Neural crest cell (in vitro differentiated cells): ENCODE results near the gene FCRL5. TPM values are rescaled to one million over a fixed set of nuclear protein-coding genes. Genes with fewer than 3 reads are reported as not detected.

Source experiments
- DNase-seq: peaks from one replicate; pipeline ENCODE4 v3.0.0; 2021; ENCODE audit warnings: low read depth, mixed read lengths, low spot score
- H3K27ac Mint-ChIP-seq: one replicate; pipeline ENCODE4 v1.8.0; 2021; ENCODE audit warnings: mild to moderate bottlenecking, mixed read lengths; ENCODE audit not compliant: unreplicated experiment
- H3K27me3 Mint-ChIP-seq: 2 replicates; pipeline ENCODE4 v1.8.0; 2021; ENCODE audit warnings: low read depth, mild to moderate bottlenecking, mixed read lengths
- H3K36me3 Mint-ChIP-seq: 2 replicates; pipeline ENCODE4 v1.8.0; 2021; ENCODE audit warnings: low read depth, mild to moderate bottlenecking, mixed read lengths
- H3K4me1 Mint-ChIP-seq: 2 replicates; pipeline ENCODE4 v1.8.0; 2021; ENCODE audit warnings: mixed read lengths
- H3K4me3 Mint-ChIP-seq: one replicate; pipeline ENCODE4 v1.8.0; 2021; ENCODE audit warnings: mild to moderate bottlenecking, mixed read lengths
- H3K9me3 Mint-ChIP-seq: 2 replicates; pipeline ENCODE4 v1.8.0; 2021; ENCODE audit warnings: mixed read lengths
- CTCF ChIP-seq: fragments of 200-600 bp; sonication (generic); conservative IDR thresholded peaks from 2 replicates; pipeline ENCODE4 v1.5.0; 2021; ENCODE audit warnings: antibody characterized with exemption, mild to moderate bottlenecking
- total RNA-seq: library from RNA; stranded (reverse); gene quantifications from 2 replicates; pipeline ENCODE4 v1.2.1, GENCODE V29; 2021

FCRL5 gene
- total RNA-seq, 1 donor from 2014 or later: not detected

GRCh38 chr1:157523774-157524493 lies 28.4 kb downstream of the FCRL5 start:
- Mint-ChIP-seq H3K4me1 (no peaks in the 10 kb centered on the region), H3K27me3 (peaks cover 12% of the 10 kb centered on the region), H3K27ac (no peak overlapping the region), H3K9me3 (no peaks in the 10 kb centered on the region), H3K4me3 (no peak overlapping the region), H3K36me3 (no peaks in the 10 kb centered on the region)
- no peak for TF ChIP-seq CTCF
- no peak for DNase-seq

GRCh38 chr1:157521056-157521455 lies 31.3 kb downstream of the FCRL5 start:
- Mint-ChIP-seq H3K4me1 (no peaks in the 10 kb centered on the region), H3K27ac (no peak overlapping the region), H3K4me3 (no peak overlapping the region), H3K9me3 (no peaks in the 10 kb centered on the region), H3K27me3 (peaks cover 5% of the 10 kb centered on the region), H3K36me3 (no peaks in the 10 kb centered on the region)
- no peak for DNase-seq
- TF ChIP-seq CTCF: no peak

GRCh38 chr1:157520386-157520935 lies 31.9 kb downstream of the FCRL5 start:
- no peaks in the 10 kb centered on the region for H3K36me3 Mint-ChIP-seq
- no peak for TF ChIP-seq CTCF
- peaks cover 5% of the 10 kb centered on the region for H3K27me3 Mint-ChIP-seq
- no peak overlapping the region for H3K4me3 Mint-ChIP-seq
- no peaks in the 10 kb centered on the region for H3K4me1 Mint-ChIP-seq
- DNase-seq: no peak
- no peak overlapping the region for H3K27ac Mint-ChIP-seq
- no peaks in the 10 kb centered on the region for H3K9me3 Mint-ChIP-seq

GRCh38 chr1:157519451-157519850 lies 32.9 kb downstream of the FCRL5 start:
- H3K36me3 Mint-ChIP-seq: no peaks in the 10 kb centered on the region
- peaks cover 3% of the 10 kb centered on the region for H3K27me3 Mint-ChIP-seq
- no peak for TF ChIP-seq CTCF
- no peak for DNase-seq
- no peak overlapping the region for H3K4me3 Mint-ChIP-seq
- H3K27ac Mint-ChIP-seq: no peak overlapping the region
- no peaks in the 10 kb centered on the region for H3K4me1 Mint-ChIP-seq
- no peaks in the 10 kb centered on the region for H3K9me3 Mint-ChIP-seq

GRCh38 chr1:157517016-157517415 lies 35.3 kb downstream of the FCRL5 start:
- H3K9me3 Mint-ChIP-seq: no peaks in the 10 kb centered on the region
- no peak overlapping the region for H3K4me3 Mint-ChIP-seq
- no peaks in the 10 kb centered on the region for H3K36me3 Mint-ChIP-seq
- no peaks in the 10 kb centered on the region for H3K27me3 Mint-ChIP-seq
- no peak for DNase-seq
- H3K4me1 Mint-ChIP-seq: peaks cover 6% of the 10 kb centered on the region
- no peak for TF ChIP-seq CTCF
- no peak overlapping the region for H3K27ac Mint-ChIP-seq
